Common myeloid progenitor, CD34-positive (primary cell): ENCODE measurements around the gene HSPH1.

Experiments
- CTCF ChIA-PET: fragments of 350-600 bp; sonication (Branson Sonifier 250); formaldehyde crosslinking; loops from one replicate; lab custom pipeline; 2021; ENCODE audit warnings: antibody characterized with exemption; lab: Charles Lee
- POLR2A ChIA-PET: fragments of 350-600 bp; sonication (Branson Sonifier 250); formaldehyde crosslinking; loops from one replicate; lab custom pipeline; 2021; ENCODE audit warnings: antibody characterized with exemption; lab: Charles Lee
- DNase-seq, 3 donors: peaks; one replicate each; pipeline versions ENCODE4 v3.0.0 to v3.0.0-alpha.2; 2013
- H3K27ac ChIP-seq, 2 experiments: 1 replicate in 1 of 2; 2 replicates in 1 of 2; pipeline ENCODE4 v1.7.0; 2013; ENCODE audit warnings: inconsistent platforms in 2 of 2, low read length in 2 of 2, mild to moderate bottlenecking in 2 of 2, low read depth in 1 of 2, moderate library complexity in 1 of 2; ENCODE audit not compliant: severe bottlenecking in 2 of 2, insufficient read depth in 1 of 2, poor library complexity in 1 of 2
- H3K27me3 ChIP-seq, 5 experiments: replicated peaks in 2 of 5; 1 replicate in 3 of 5; 2 replicates in 2 of 5; pipeline versions ENCODE4 v1.6.1 to v1.7.0; 2013; ENCODE audit warnings: low read length in 4 of 5, mild to moderate bottlenecking in 2 of 5, moderate library complexity in 2 of 5, inconsistent platforms in 1 of 5; ENCODE audit not compliant: insufficient read depth in 5 of 5, control insufficient read depth in 4 of 5
- H3K36me3 ChIP-seq, 4 experiments: 1 replicate in 2 of 4; 2 replicates in 2 of 4; pipeline versions ENCODE4 v1.6.1 to v1.7.0; 2013; ENCODE audit warnings: low read length in 3 of 4, control low read depth in 1 of 4, mild to moderate bottlenecking in 1 of 4; ENCODE audit not compliant: control insufficient read depth in 4 of 4, insufficient read depth in 4 of 4
- H3K4me1 ChIP-seq, 4 experiments: 1 replicate in 3 of 4; 2 replicates in 1 of 4; pipeline versions ENCODE4 v1.6.1 to v1.7.1; 2013; ENCODE audit warnings: low read length in 3 of 4, mild to moderate bottlenecking in 3 of 4, control low read depth in 1 of 4, inconsistent platforms in 1 of 4, moderate library complexity in 1 of 4; ENCODE audit not compliant: control insufficient read depth in 4 of 4, insufficient read depth in 4 of 4; ENCODE audit errors: control extremely low read depth in 1 of 4
- H3K4me3 ChIP-seq, 7 experiments: 1 replicate in 4 of 7; 2 replicates in 3 of 7; pipeline versions ENCODE4 v1.5.1 to v1.7.0; 2013; ENCODE audit warnings: mild to moderate bottlenecking in 7 of 7, low read length in 6 of 7, moderate library complexity in 6 of 7, inconsistent platforms in 2 of 7, low read depth in 2 of 7, control low read depth in 1 of 7; ENCODE audit not compliant: insufficient read depth in 4 of 7, control insufficient read depth in 1 of 7; ENCODE audit errors: extremely low read depth in 1 of 7
- H3K9me3 ChIP-seq, 5 experiments: 1 replicate in 4 of 5; 2 replicates in 1 of 5; pipeline versions ENCODE4 v1.6.1 to v1.7.1; 2013; ENCODE audit warnings: low read length in 4 of 5, mild to moderate bottlenecking in 2 of 5, inconsistent platforms in 1 of 5, low read depth in 1 of 5, moderate library complexity in 1 of 5; ENCODE audit not compliant: control insufficient read depth in 4 of 5, insufficient read depth in 2 of 5; ENCODE audit errors: control extremely low read depth in 1 of 5
- WGBS: methylation state at CpG from one replicate; pipeline ENCODE4 v1.1.5; 2013; ENCODE audit not compliant: insufficient coverage; 5-methylcytosine and 5-hydroxymethylcytosine counted together

Gene HSPH1

GRCh38 chr13:31122143-31122542 is 39.6 kb downstream of the HSPH1 start:
- Histone ChIP-seq H3K27me3 (peaks cover 0 to 24% (median 4%) of the 10 kb centered on the region in 5 experiments), H3K9me3 (peaks cover 0 to 3% (median 0%) of the 10 kb centered on the region in 5 experiments), H3K4me3 (no peak overlapping the region), H3K27ac (no peak overlapping the region), H3K4me1 (peaks cover 0 to 4% (median 0%) of the 10 kb centered on the region in 4 experiments), H3K36me3 (no peaks in the 10 kb centered on the region)
- ChIA-PET CTCF (no interaction called here), POLR2A (no interaction called here)
- 98% methylated on average over 4 of the region's 4 CpGs for WGBS
- no peak for DNase-seq

GRCh38 chr13:31121379-31122140 is 40.1 kb downstream of the HSPH1 start:
- 53% methylated on average over 6 of the region's 7 CpGs for WGBS
- CTCF ChIA-PET: interaction anchor here (0.6 kb wide), 1 partner anchor 257 kb away, joined by 4 read pairs; no protein-coding TSS in a partner anchor
- peaks cover 0 to 24% (median 4%) of the 10 kb centered on the region in 5 experiments for H3K27me3 ChIP-seq

GRCh38 chr13:31119966-31120700 is 41.6 kb downstream of the HSPH1 start:
- Histone ChIP-seq H3K27me3 (peaks cover 0 to 21% (median 5%) of the 10 kb centered on the region in 5 experiments), H3K4me3 (no peak overlapping the region), H3K9me3 (no peaks in the 10 kb centered on the region), H3K4me1 (peaks cover 0 to 4% (median 0%) of the 10 kb centered on the region in 4 experiments), H3K36me3 (no peaks in the 10 kb centered on the region), H3K27ac (no peak overlapping the region)
- 91% methylated on average over 8 of the region's 8 CpGs for WGBS
- POLR2A ChIA-PET: no interaction called here
- DNase-seq: no peak
- CTCF ChIA-PET: no interaction called here

More at GRCh38 chr13:31121379-31122140, 40.1 kb downstream of the HSPH1 start:
- H3K9me3 ChIP-seq: peaks cover 0 to 2% (median 0%) of the 10 kb centered on the region in 5 experiments
- POLR2A ChIA-PET: no interaction called here
- H3K27ac ChIP-seq: no peak overlapping the region
- H3K4me3 ChIP-seq: no peak overlapping the region
- peaks cover 0 to 4% (median 0%) of the 10 kb centered on the region in 4 experiments for H3K4me1 ChIP-seq
- H3K36me3 ChIP-seq: no peaks in the 10 kb centered on the region
- no peak for DNase-seq

- no peak for DNase-seq
- Histone ChIP-seq H3K27me3 (peaks cover 0 to 21% (median 5%) of the 10 kb centered on the region in 5 experiments), H3K27ac (no peak overlapping the region), H3K4me3 (no peak overlapping the region), H3K36me3 (no peaks in the 10 kb centered on the region), H3K4me1 (peaks cover 0 to 4% (median 0%) of the 10 kb centered on the region in 4 experiments), H3K9me3 (no peaks in the 10 kb centered on the region)
- CTCF ChIA-PET: no interaction called here
- POLR2A ChIA-PET: no interaction called here
- 88% methylated on average over 7 of the region's 10 CpGs for WGBS
Observed at GRCh38 chr13:31119526-31119925, 42.2 kb downstream of the HSPH1 start.

GRCh38 chr13:31116224-31116623 is 45.5 kb downstream of the HSPH1 start:
- Histone ChIP-seq H3K27ac (no peak overlapping the region), H3K9me3 (no peaks in the 10 kb centered on the region), H3K4me3 (no peak overlapping the region), H3K27me3 (peaks cover 0 to 16% (median 3%) of the 10 kb centered on the region in 5 experiments), H3K36me3 (no peaks in the 10 kb centered on the region), H3K4me1 (peaks cover 0 to 2% (median 0%) of the 10 kb centered on the region in 4 experiments)
- no peak for DNase-seq
- ChIA-PET CTCF (interaction anchor here (0.8 kb wide), 1 partner anchor 10 kb away, joined by 3 read pairs; no protein-coding TSS in a partner anchor), POLR2A (no interaction called here)
- WGBS: 94% methylated on average over 4 of the region's 4 CpGs

GRCh38 chr13:31115616-31116015 is 46.1 kb downstream of the HSPH1 start:
- H3K36me3 ChIP-seq: no peaks in the 10 kb centered on the region

More at GRCh38 chr13:31115616-31116015, 46.1 kb downstream of the HSPH1 start:
- Histone ChIP-seq H3K27me3 (peaks cover 0 to 16% (median 3%) of the 10 kb centered on the region in 5 experiments), H3K4me3 (no peak overlapping the region), H3K9me3 (no peaks in the 10 kb centered on the region), H3K27ac (no peak overlapping the region), H3K4me1 (no peaks in the 10 kb centered on the region)
- ChIA-PET POLR2A (no interaction called here), CTCF (interaction anchor here (0.8 to 1.2 kb wide), 2 partner anchors 9 to 10 kb away, joined by 3 read pairs; no protein-coding TSS in a partner anchor)
- DNase-seq: no peak
- 83% methylated on average over 2 of the region's 3 CpGs for WGBS
